HEK293 (cell line): ENCODE results near the gene CACNA1H.

Experiments used
- CTCF ChIP-seq: fragments of 450-650 bp; formaldehyde crosslinking; IDR thresholded peaks from 2 replicates; pipeline ENCODE4 v1.5.1; 2016; ENCODE audit warnings: missing biosample characterization, missing genetic modification characterization
- ZNF23 ChIP-seq: fragments of 450-650 bp; formaldehyde crosslinking; IDR thresholded peaks from 2 replicates; pipeline ENCODE4 v1.5.1; 2016; ENCODE audit warnings: missing biosample characterization, missing genetic modification characterization, borderline replicate concordance
- ZNF629 ChIP-seq: fragments of 450-650 bp; formaldehyde crosslinking; IDR thresholded peaks from 2 replicates; pipeline ENCODE4 v1.5.1; 2017; ENCODE audit warnings: missing biosample characterization, missing genetic modification characterization

- TF ChIP-seq CTCF (no peak), ZNF23 (tag by site-specific recombination) (no peak), ZNF629 (no peak)
Observed at GRCh38 chr16:1117176-1117900, 35.6 kb upstream of the CACNA1H start.
